GM19099 (cell line): ENCODE data around the gene C2CD4D.

Source experiments
- POLR2A ChIP-seq: IDR thresholded peaks from 3 replicates; pipeline ENCODE4 v1.6.1; 2011; ENCODE audit warnings: low read depth; ENCODE audit not compliant: insufficient read length; ENCODE audit errors: extremely low read depth

Gene C2CD4D

GRCh38 chr1:151809290-151809984 lies 30.2 kb downstream of the C2CD4D start:
- TF ChIP-seq POLR2A = no peak

GRCh38 chr1:151807766-151808165 lies 31.9 kb downstream of the C2CD4D start:
- TF ChIP-seq POLR2A = no peak

GRCh38 chr1:151807131-151807530 lies 32.5 kb downstream of the C2CD4D start:
- no peak for TF ChIP-seq POLR2A

- no peak for TF ChIP-seq POLR2A
Observed at GRCh38 chr1:151806170-151806569, 33.5 kb downstream of the C2CD4D start.

GRCh38 chr1:151805066-151805820 lies 34.4 kb downstream of the C2CD4D start, which contains the start of gene LINGO4:
Gene LINGO4 (minus strand): TSS chr1:151805419. CDS start chr1:151802704, 2,715 bp downstream.
- TF ChIP-seq POLR2A = no peak

GRCh38 chr1:151803915-151804314 lies 35.7 kb downstream of the C2CD4D start:
- no peak for TF ChIP-seq POLR2A

GRCh38 chr1:151803164-151803563 lies 36.5 kb downstream of the C2CD4D start:
- TF ChIP-seq POLR2A = no peak

- no peak for TF ChIP-seq POLR2A
Observed at GRCh38 chr1:151802372-151802771, 37.2 kb downstream of the C2CD4D start.

- TF ChIP-seq POLR2A = no peak
Observed at GRCh38 chr1:151801846-151802245, 37.8 kb downstream of the C2CD4D start.

- TF ChIP-seq POLR2A = no peak
Observed at GRCh38 chr1:151801310-151801820, 38.3 kb downstream of the C2CD4D start.

- no peak for TF ChIP-seq POLR2A
Observed at GRCh38 chr1:151800830-151801229, 38.8 kb downstream of the C2CD4D start.

- TF ChIP-seq POLR2A = no peak
Observed at GRCh38 chr1:151799179-151800022, 40.2 kb downstream of the C2CD4D start.

- TF ChIP-seq POLR2A = no peak
Observed at GRCh38 chr1:151798571-151798970, 41.0 kb downstream of the C2CD4D start.

- TF ChIP-seq POLR2A = no peak
Observed at GRCh38 chr1:151790940-151791651, 48.5 kb downstream of the C2CD4D start.
